Small intestine (tissue), 7 donors: ENCODE results near the gene FUS. TPM values are rescaled to one million over a fixed set of nuclear protein-coding genes. Genes with fewer than 3 reads are reported as not detected.
"Not testable (repeated sequence)": the region's sequence is repeated elsewhere in the genome, so short reads cannot be mapped to it uniquely, and the experiment has no call there.

Experiments used
- DNase-seq, 2 donors: peaks; one replicate each; pipeline versions ENCODE4 v3.0.0 to v3.0.0-alpha.2; 2013
- FAIRE-seq: peaks from 2 replicates; lab custom pipeline; 2012; peaks lifted over from hg19 to GRCh38; lab: Jason Lieb, UNC
- H3K27ac ChIP-seq, 3 donors: one replicate each; pipeline ENCODE4 v1.5.1; 2013; ENCODE audit warnings: low read length in 2 of 3, mild to moderate bottlenecking in 2 of 3, control low read depth in 1 of 3, inconsistent platforms in 1 of 3, low read depth in 1 of 3, moderate library complexity in 1 of 3
- H3K27me3 ChIP-seq, 3 donors: one replicate each; pipeline ENCODE4 v1.6.1; 2013; ENCODE audit warnings: low read length in 3 of 3, inconsistent platforms in 1 of 3; ENCODE audit not compliant: control insufficient read depth in 3 of 3, insufficient read depth in 3 of 3
- H3K36me3 ChIP-seq, 3 donors: one replicate each; pipeline ENCODE4 v1.6.1; 2013; ENCODE audit warnings: low read length in 3 of 3, inconsistent platforms in 1 of 3, low read depth in 1 of 3, mild to moderate bottlenecking in 1 of 3, moderate library complexity in 1 of 3; ENCODE audit not compliant: control insufficient read depth in 3 of 3, insufficient read depth in 2 of 3
- H3K4me1 ChIP-seq, 3 donors: one replicate each; pipeline ENCODE4 v1.6.1; 2013; ENCODE audit warnings: low read length in 2 of 3, inconsistent platforms in 1 of 3, low read depth in 1 of 3, mild to moderate bottlenecking in 1 of 3, moderate library complexity in 1 of 3; ENCODE audit not compliant: control insufficient read depth in 3 of 3, insufficient read depth in 2 of 3
- H3K4me3 ChIP-seq, 3 donors: one replicate each; pipeline ENCODE4 v1.5.1; 2013; ENCODE audit warnings: low read length in 3 of 3, control low read depth in 1 of 3, inconsistent platforms in 1 of 3, low read depth in 1 of 3, mild to moderate bottlenecking in 1 of 3, moderate library complexity in 1 of 3
- H3K9me3 ChIP-seq, 2 donors: one replicate each; pipeline ENCODE4 v1.6.1; 2013; ENCODE audit warnings: low read depth in 1 of 2, low read length in 1 of 2; ENCODE audit not compliant: control insufficient read depth in 2 of 2, insufficient read depth in 1 of 2
- whole genome bisulfite sequencing, 3 donors: extraction: QIAGEN DNeasy Blood & Tissue Kit; methylation state at CpG; one replicate each; pipeline ENCODE4 v1.1.7; 2013; 5-methylcytosine and 5-hydroxymethylcytosine counted together
- polyA plus RNA-seq, 4 donors: library from polyadenylated mRNA; stranded (reverse) in 3 of 4; unstranded in 1 of 4; fragments of 200-250 nt in 3 of 4; fragments of 120-200 nt in 1 of 4; gene quantifications; one replicate each; pipeline versions ENCODE4 v1.2.1 to v1.2.3, GENCODE V29; 2013
- donor health status: healthy with polysubstance abuse.
- donor health status: control.
- donor health status: control.
- donor health status: Bipolar disorder and iron deficiency.
- donor health status: healthy.

The FUS gene
- polyA plus RNA-seq, 4 donors: 147 to 415 (median 209) TPM

- H3K4me1 ChIP-seq: peaks cover 4 to 43% (median 11%) of the 10 kb centered on the region in 3 donors
- H3K36me3 ChIP-seq: no peaks in the 10 kb centered on the region
- DNase-seq (no peak), FAIRE-seq (no peak)
- peak overlapping the region in 2 of 3 donors; percentile 25 to 27 for H3K4me3 ChIP-seq
- no peaks in the 10 kb centered on the region for H3K9me3 ChIP-seq
- H3K27ac ChIP-seq: peak overlapping the region; percentile 89 to 99 (median 92)
- WGBS, 3 donors: 23 to 32% (median 29%) methylated on average over 10 of the region's 10 CpGs
- H3K27me3 ChIP-seq: no peaks in the 10 kb centered on the region
Observed at GRCh38 chr16:31141489-31142108, 38.3 kb upstream of the FUS start.

GRCh38 chr16:31142109-31143010 is 37.6 kb upstream of the FUS start:
- peaks cover 0 to 5% (median 0%) of the 10 kb centered on the region in 3 donors for H3K27me3 ChIP-seq
- FAIRE-seq (no peak), DNase-seq (peak; percentile 99)
- peak overlapping the region; percentile 89 to 99 (median 92) for H3K27ac ChIP-seq
- H3K9me3 ChIP-seq: no peaks in the 10 kb centered on the region
- H3K4me1 ChIP-seq: peaks cover 4 to 40% (median 11%) of the 10 kb centered on the region in 3 donors
- 2 to 8% (median 4%) methylated on average over 64 to 89 of the region's 89 CpGs for WGBS, 3 donors
- no peaks in the 10 kb centered on the region for H3K36me3 ChIP-seq
- peak overlapping the region; percentile 9 to 56 (median 27) for H3K4me3 ChIP-seq

GRCh38 chr16:31143011-31143693 is 36.8 kb upstream of the FUS start:
- peak overlapping the region in 2 of 3 donors; percentile 89 to 99 for H3K27ac ChIP-seq
- DNase-seq: no peak
- 63 to 69% (median 67%) methylated on average over 19 to 22 of the region's 22 CpGs for WGBS, 3 donors
- no peaks in the 10 kb centered on the region for H3K36me3 ChIP-seq
- H3K4me3 ChIP-seq: peak overlapping the region in 1 of 3 donors; percentile 56
- H3K9me3 ChIP-seq: no peaks in the 10 kb centered on the region
- no peak for FAIRE-seq
- H3K4me1 ChIP-seq: peaks cover 4 to 41% (median 9%) of the 10 kb centered on the region in 3 donors
- peaks cover 0 to 8% (median 0%) of the 10 kb centered on the region in 3 donors for H3K27me3 ChIP-seq

GRCh38 chr16:31143694-31144148 is 36.2 kb upstream of the FUS start:
- FAIRE-seq (no peak), DNase-seq (no peak)
- Histone ChIP-seq H3K9me3 (no peaks in the 10 kb centered on the region), H3K27me3 (peaks cover 0 to 8% (median 0%) of the 10 kb centered on the region in 3 donors), H3K36me3 (no peaks in the 10 kb centered on the region), H3K4me3 (no peak overlapping the region), H3K27ac (no peak overlapping the region), H3K4me1 (peaks cover 4 to 37% (median 8%) of the 10 kb centered on the region in 3 donors)
- 91 to 96% (median 94%) methylated on average over 8 of the region's 8 CpGs for WGBS, 3 donors

GRCh38 chr16:31144418-31144817 is 35.5 kb upstream of the FUS start:
- not testable (repeated sequence) for H3K27ac ChIP-seq, H3K9me3 ChIP-seq, DNase-seq, H3K4me3 ChIP-seq, H3K27me3 ChIP-seq, FAIRE-seq, H3K36me3 ChIP-seq
- 82 to 87% (median 85%) methylated on average over 7 of the region's 7 CpGs for WGBS, 3 donors
- H3K4me1 ChIP-seq: peaks cover 4 to 30% (median 5%) of the 10 kb centered on the region in 3 donors

GRCh38 chr16:31145398-31145990 is 34.4 kb upstream of the FUS start:
- peaks cover 4 to 26% (median 5%) of the 10 kb centered on the region in 3 donors for H3K4me1 ChIP-seq
- WGBS, 3 donors: 58 to 71% (median 68%) methylated on average over 12 of the region's 12 CpGs
- DNase-seq: no peak
- peaks cover 0 to 8% (median 0%) of the 10 kb centered on the region in 3 donors for H3K27me3 ChIP-seq
- no peak overlapping the region for H3K4me3 ChIP-seq
- no peak for FAIRE-seq
- no peaks in the 10 kb centered on the region for H3K36me3 ChIP-seq
- no peaks in the 10 kb centered on the region for H3K9me3 ChIP-seq
- H3K27ac ChIP-seq: no peak overlapping the region

GRCh38 chr16:31147574-31147973 is 32.4 kb upstream of the FUS start:
- peaks cover 0 to 8% (median 0%) of the 10 kb centered on the region in 3 donors for H3K27me3 ChIP-seq
- no peaks in the 10 kb centered on the region for H3K36me3 ChIP-seq
- no peak for FAIRE-seq
- DNase-seq: no peak
- no peak overlapping the region for H3K4me3 ChIP-seq
- H3K4me1 ChIP-seq: peaks cover 0 to 11% (median 2%) of the 10 kb centered on the region in 3 donors
- H3K9me3 ChIP-seq: no peaks in the 10 kb centered on the region
- no peak overlapping the region for H3K27ac ChIP-seq
- 88 to 95% (median 90%) methylated on average over 3 of the region's 3 CpGs for WGBS, 3 donors
